Fibroblast of lung (primary cell): Measurements from ENCODE around the gene RAB44. TPM values are rescaled to one million over a fixed set of nuclear protein-coding genes. Genes with fewer than 3 reads are reported as not detected.

Experiments used
- DNase-seq, 2 donors: peaks; one replicate each; pipeline versions ENCODE4 v3.0.0 to v3.0.0-alpha.2; 2010; ENCODE audit warnings: low read depth in 2 of 2
- H2AFZ ChIP-seq: 2 replicates; pipeline ENCODE4 v1.5.1; 2012; ENCODE audit warnings: low read length, control low read depth, inconsistent platforms
- H3K27ac ChIP-seq: 2 replicates; pipeline ENCODE4 v1.5.1; 2011; ENCODE audit warnings: low read length, control low read depth; ENCODE audit not compliant: insufficient read depth
- H3K27me3 ChIP-seq: 2 replicates; pipeline ENCODE4 v1.5.1; 2011; ENCODE audit warnings: mild to moderate bottlenecking, low read length; ENCODE audit not compliant: control insufficient read depth, insufficient read depth
- H3K36me3 ChIP-seq: 2 replicates; pipeline ENCODE4 v1.5.1; 2011; ENCODE audit warnings: low read length; ENCODE audit not compliant: control insufficient read depth, insufficient read depth
- H3K4me1 ChIP-seq: 2 replicates; pipeline ENCODE4 v1.5.1; 2011; ENCODE audit warnings: low read length; ENCODE audit not compliant: control insufficient read depth, insufficient read depth; ENCODE audit errors: extremely low read depth
- H3K4me2 ChIP-seq: 2 replicates; pipeline ENCODE4 v1.5.1; 2011; ENCODE audit warnings: low read length, control low read depth; ENCODE audit not compliant: insufficient read depth; ENCODE audit errors: extremely low read depth
- H3K4me3 ChIP-seq, 4 experiments: fragments of 200-600 bp in 1 of 4; sonication (generic) in 1 of 4; replicated peaks in 1 of 4; 2 replicates each; pipeline ENCODE4 v1.5.1; 2011 to 2016; ENCODE audit warnings: low read length in 4 of 4, low read depth in 3 of 4, mild to moderate bottlenecking in 3 of 4, control low read depth in 2 of 4, inconsistent platforms in 1 of 4, mixed read lengths in 1 of 4; ENCODE audit not compliant: insufficient read depth in 1 of 4; ENCODE audit errors: control extremely low read depth in 1 of 4
- H3K79me2 ChIP-seq: 2 replicates; pipeline ENCODE4 v1.5.1; 2012; ENCODE audit warnings: mild to moderate bottlenecking, low read length, inconsistent platforms; ENCODE audit not compliant: control insufficient read depth, insufficient read depth
- H3K9ac ChIP-seq: 2 replicates; pipeline ENCODE4 v1.5.1; 2011; ENCODE audit warnings: mild to moderate bottlenecking, low read length, control low read depth; ENCODE audit not compliant: insufficient read depth
- H3K9me3 ChIP-seq: 2 replicates; pipeline ENCODE4 v1.5.1; 2012; ENCODE audit warnings: low read depth, low read length; ENCODE audit not compliant: control insufficient read depth, insufficient read depth
- H4K20me1 ChIP-seq: 2 replicates; pipeline ENCODE4 v1.5.1; 2011; ENCODE audit warnings: low read length; ENCODE audit not compliant: control insufficient read depth, insufficient read depth; ENCODE audit errors: extremely low read depth
- EZH2 ChIP-seq: IDR thresholded peaks from 2 replicates; pipeline ENCODE4 v1.5.1; 2012; ENCODE audit warnings: low read length, control low read depth, mild to moderate bottlenecking; ENCODE audit errors: missing control alignments
- polyA plus RNA-seq, 2 donors: library from polyadenylated mRNA; depleted of rRNA in 1 of 2; stranded (reverse) in 1 of 2; unstranded in 1 of 2; fragments of >200 nt; gene quantifications; 2 replicates each; pipeline ENCODE4 v1.2.1, GENCODE V29; 2011 to 2012; ENCODE audit warnings: missing spikeins in 1 of 2
- total RNA-seq: library from RNA; depleted of rRNA; stranded (reverse); fragments of >200 nt; gene quantifications from 2 replicates; pipeline ENCODE4 v1.2.1, GENCODE V29; 2014
- TF ChIP-seq, protein P1 (sequence below), 2 donors: IDR thresholded peaks in 1 of 2; conservative IDR thresholded peaks in 1 of 2; 1 replicate in 1 of 2; 2 replicates in 1 of 2; pipeline ENCODE4 v1.5.1; 2011 to 2012; ENCODE audit warnings: low read length in 2 of 2, control low read depth in 1 of 2, inconsistent platforms in 1 of 2, low read depth in 1 of 2, mild to moderate bottlenecking in 1 of 2

The RAB44 gene
- total and polyA plus RNA-seq, 2 donors (not counting 1 experiment from before 2014, with no cell fraction given): under 0.01 TPM; not detected in 1

- H3K9me3 ChIP-seq: no peaks in the 10 kb centered on the region
- H3K36me3 ChIP-seq: no peaks in the 10 kb centered on the region
- no peak for DNase-seq
- peaks cover 5% of the 10 kb centered on the region for H3K27me3 ChIP-seq
- no peaks in the 10 kb centered on the region for H3K4me1 ChIP-seq
- no peak overlapping the region for H3K4me2 ChIP-seq
- H3K4me3 ChIP-seq: no peak overlapping the region
- no peak overlapping the region for H3K27ac ChIP-seq
- H3K79me2 ChIP-seq: no peaks in the 10 kb centered on the region
- H3K9ac ChIP-seq: no peak overlapping the region
- H4K20me1 ChIP-seq: no peaks in the 10 kb centered on the region
- H2AFZ ChIP-seq: no peak overlapping the region
- no peak for TF ChIP-seq EZH2
- TF ChIP-seq, protein P1, sequence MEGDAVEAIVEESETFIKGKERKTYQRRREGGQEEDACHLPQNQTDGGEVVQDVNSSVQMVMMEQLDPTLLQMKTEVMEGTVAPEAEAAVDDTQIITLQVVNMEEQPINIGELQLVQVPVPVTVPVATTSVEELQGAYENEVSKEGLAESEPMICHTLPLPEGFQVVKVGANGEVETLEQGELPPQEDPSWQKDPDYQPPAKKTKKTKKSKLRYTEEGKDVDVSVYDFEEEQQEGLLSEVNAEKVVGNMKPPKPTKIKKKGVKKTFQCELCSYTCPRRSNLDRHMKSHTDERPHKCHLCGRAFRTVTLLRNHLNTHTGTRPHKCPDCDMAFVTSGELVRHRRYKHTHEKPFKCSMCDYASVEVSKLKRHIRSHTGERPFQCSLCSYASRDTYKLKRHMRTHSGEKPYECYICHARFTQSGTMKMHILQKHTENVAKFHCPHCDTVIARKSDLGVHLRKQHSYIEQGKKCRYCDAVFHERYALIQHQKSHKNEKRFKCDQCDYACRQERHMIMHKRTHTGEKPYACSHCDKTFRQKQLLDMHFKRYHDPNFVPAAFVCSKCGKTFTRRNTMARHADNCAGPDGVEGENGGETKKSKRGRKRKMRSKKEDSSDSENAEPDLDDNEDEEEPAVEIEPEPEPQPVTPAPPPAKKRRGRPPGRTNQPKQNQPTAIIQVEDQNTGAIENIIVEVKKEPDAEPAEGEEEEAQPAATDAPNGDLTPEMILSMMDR (conservative IDR thresholded peaks at IDR 0.05 in 1 of 2, IDR thresholded peaks at IDR 0.05 in 1 of 2; ENCODE audit: low read depth in 1 of 2, low read length in 2 of 2): no peak
These were observed 60.4 kb downstream of the RAB44 start for GRCh38 chr6:36757943-36758508.

- Histone ChIP-seq H3K4me2 (no peak overlapping the region), H2AFZ (no peak overlapping the region), H3K4me3 (no peak overlapping the region), H3K79me2 (no peaks in the 10 kb centered on the region), H3K27me3 (peaks cover 5% of the 10 kb centered on the region), H3K4me1 (no peaks in the 10 kb centered on the region), H3K9me3 (no peaks in the 10 kb centered on the region), H3K36me3 (no peaks in the 10 kb centered on the region), H4K20me1 (no peaks in the 10 kb centered on the region), H3K9ac (no peak overlapping the region), H3K27ac (no peak overlapping the region)
- DNase-seq: no peak
- no peak for TF ChIP-seq EZH2
- TF ChIP-seq, protein P1 (conservative IDR thresholded peaks at IDR 0.05 in 1 of 2, IDR thresholded peaks at IDR 0.05 in 1 of 2; ENCODE audit: low read depth in 1 of 2, low read length in 2 of 2): no peak
These were observed 61.0 kb downstream of the RAB44 start for GRCh38 chr6:36758516-36759147.

DNA sequence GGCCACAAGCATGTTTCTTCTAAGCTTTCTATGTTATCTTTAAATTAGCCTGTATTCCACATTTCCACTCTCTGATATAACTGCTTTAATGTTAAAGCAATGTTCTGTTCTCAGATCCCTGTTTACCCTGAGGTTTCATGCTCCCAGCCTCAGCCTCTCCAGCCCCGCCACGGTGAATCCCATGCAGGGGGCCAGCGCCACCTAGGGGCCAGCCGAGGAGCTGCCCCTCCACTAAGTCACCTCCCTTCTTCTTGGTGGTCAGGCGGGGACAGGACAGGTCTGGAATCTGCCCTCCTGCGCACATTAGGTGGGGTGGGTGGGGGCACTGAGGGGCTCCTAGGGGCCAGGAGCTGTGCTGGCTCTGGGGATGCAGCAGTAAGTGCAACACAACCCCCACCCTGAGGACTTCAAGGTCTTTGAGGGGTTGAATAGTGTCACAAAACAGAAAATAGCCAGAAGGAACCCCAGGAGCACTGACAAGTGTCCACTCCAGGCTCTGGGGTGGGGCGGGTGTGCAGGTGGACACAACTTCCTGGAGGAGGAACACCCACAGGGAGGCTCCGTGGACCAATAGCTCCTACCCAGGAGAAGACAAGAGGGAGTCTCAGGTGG, 61.6 kb downstream of the RAB44 start:
- TF ChIP-seq EZH2: no peak
- TF ChIP-seq, protein P1 (conservative IDR thresholded peaks at IDR 0.05 in 1 of 2, IDR thresholded peaks at IDR 0.05 in 1 of 2; ENCODE audit: low read depth in 1 of 2, low read length in 2 of 2): peak; percentile 93 to 98
- Histone ChIP-seq H3K9me3 (no peaks in the 10 kb centered on the region), H3K27ac (no peak overlapping the region), H4K20me1 (no peaks in the 10 kb centered on the region), H3K4me2 (no peak overlapping the region), H3K4me3 (no peak overlapping the region), H3K9ac (no peak overlapping the region), H3K79me2 (no peaks in the 10 kb centered on the region), H3K27me3 (peaks cover 5% of the 10 kb centered on the region), H3K36me3 (no peaks in the 10 kb centered on the region), H2AFZ (no peak overlapping the region), H3K4me1 (no peaks in the 10 kb centered on the region)
- peak; percentile 56 to 75 for DNase-seq
